HG02571 (cell line): ENCODE measurements around the gene BCORL1.

Source experiments
- ATAC-seq: cut with Tn5 transposase; IDR thresholded peaks from one replicate; pipeline ENCODE4 v1.9.1; 2021; ENCODE audit warnings: mild to moderate bottlenecking, moderate library complexity; ENCODE audit not compliant: unreplicated experiment

BCORL1 gene

GRCh38 chrX:130058652-130059051 lies 76.2 kb downstream of the BCORL1 start:
- ATAC-seq = no peak

GRCh38 chrX:130060122-130061069 lies 78.0 kb downstream of the BCORL1 start:
- peak; percentile 86 for ATAC-seq

- no peak for ATAC-seq
These were observed 84.7 kb downstream of the BCORL1 start for GRCh38 chrX:130066975-130067615.

- ATAC-seq = no peak
These were observed 89.3 kb downstream of the BCORL1 start for GRCh38 chrX:130071611-130072344.

GRCh38 chrX:130072345-130072740 lies 89.9 kb downstream of the BCORL1 start:
- no peak for ATAC-seq

- no peak for ATAC-seq
These were observed 93.3 kb downstream of the BCORL1 start for GRCh38 chrX:130075777-130076176.

GRCh38 chrX:130079824-130080406 lies 97.5 kb downstream of the BCORL1 start:
- ATAC-seq = no peak

- no peak for ATAC-seq
These were observed 98.4 kb downstream of the BCORL1 start for GRCh38 chrX:130080791-130081367.

- ATAC-seq = no peak
These were observed 99.1 kb downstream of the BCORL1 start for GRCh38 chrX:130081421-130082045.

- peak; percentile 52 for ATAC-seq
These were observed 100.0 kb downstream of the BCORL1 start for GRCh38 chrX:130082244-130083106.

- ATAC-seq = no peak
These were observed 100.7 kb downstream of the BCORL1 start for GRCh38 chrX:130083107-130083490.

GRCh38 chrX:130083656-130084382 lies 101.4 kb downstream of the BCORL1 start:
- peak; percentile 31 for ATAC-seq

- peak; percentile 36 for ATAC-seq
These were observed 102.3 kb downstream of the BCORL1 start for GRCh38 chrX:130084631-130085237.

GRCh38 chrX:130085551-130086446 lies 103.4 kb downstream of the BCORL1 start:
- no peak for ATAC-seq

GRCh38 chrX:130086447-130087206 lies 104.2 kb downstream of the BCORL1 start:
- peak; percentile 31 for ATAC-seq

GRCh38 chrX:130090364-130090763 lies 107.9 kb downstream of the BCORL1 start:
- no peak for ATAC-seq
